Esophagus muscularis mucosa (tissue), 4 donors: Measurements from ENCODE around the gene NPBWR2. TPM values are rescaled to one million over a fixed set of nuclear protein-coding genes. Genes with fewer than 3 reads are reported as not detected.

Experiments used
- DNase-seq: peaks from one replicate; pipeline ENCODE4 v3.0.0-alpha.2; 2017; ENCODE audit errors: extremely low spot score
- H3K27ac ChIP-seq, 4 donors: fragments of 200-600 bp; sonication (generic); replicated peaks in 1 of 4; 1 replicate in 3 of 4; 2 replicates in 1 of 4; pipeline ENCODE4 v1.5.1; 2016 to 2019; ENCODE audit warnings: mild to moderate bottlenecking in 1 of 4
- H3K27me3 ChIP-seq, 4 donors: fragments of 200-600 bp; sonication (generic); one replicate each; pipeline versions ENCODE4 v1.5.1 to v1.6.0; 2016 to 2019
- H3K36me3 ChIP-seq, 4 donors: fragments of 200-600 bp; sonication (generic); one replicate each; pipeline ENCODE4 v1.5.1; 2016 to 2019
- H3K4me1 ChIP-seq, 4 donors: fragments of 200-600 bp; sonication (generic); one replicate each; pipeline ENCODE4 v1.5.1; 2016 to 2019
- H3K4me3 ChIP-seq, 4 donors: fragments of 200-600 bp; sonication (generic); 1 replicate in 2 of 4; 2 replicates in 2 of 4; pipeline ENCODE4 v1.5.1; 2016 to 2019; ENCODE audit warnings: mild to moderate bottlenecking in 4 of 4, moderate library complexity in 1 of 4
- H3K9me3 ChIP-seq, 4 donors: fragments of 200-600 bp; sonication (generic); 1 replicate in 3 of 4; 2 replicates in 1 of 4; pipeline ENCODE4 v1.5.1; 2016 to 2019
- EP300 ChIP-seq: sonication (generic); formaldehyde crosslinking; IDR thresholded peaks from one replicate; pipeline ENCODE4 v1.6.1; 2017; ENCODE audit warnings: antibody characterized with exemption
- POLR2A ChIP-seq: fragments of 450-650 bp; IDR thresholded peaks from one replicate; pipeline ENCODE4 v1.6.1; 2017; ENCODE audit warnings: antibody characterized with exemption, moderate library complexity, mild to moderate bottlenecking, low read depth
- POLR2AphosphoS5 ChIP-seq, 2 donors: sonication (generic); formaldehyde crosslinking; IDR thresholded peaks; one replicate each; pipeline ENCODE4 v1.6.1; 2017; ENCODE audit warnings: antibody characterized with exemption in 2 of 2
- WGBS: methylation state at CpG from one replicate; pipeline ENCODE4 v1.1.5; 2018; 5-methylcytosine and 5-hydroxymethylcytosine counted together
- intact Hi-C: fragments of 100-400 bp; cut with DNase I; formaldehyde crosslinking; loops from one replicate; pipeline ENCODE4 v1.15.1; 2023
- total RNA-seq, 4 donors: library from RNA; depleted of rRNA; stranded (reverse); fragments of >200 nt; gene quantifications; one replicate each; pipeline versions ENCODE4 v1.1.0 to v1.2.1, GENCODE V29; 2016
- TF ChIP-seq, protein P1 (sequence below), 3 experiments: fragments of 200-600 bp in 2 of 3; fragments of 450-650 bp in 1 of 3; sonication (generic) in 2 of 3; IDR thresholded peaks; one replicate each; pipeline ENCODE4 v1.5.1; 2017 to 2019; ENCODE audit warnings: antibody characterized with exemption in 3 of 3, mild to moderate bottlenecking in 2 of 3, moderate library complexity in 1 of 3

NPBWR2 gene
- total RNA-seq, 4 donors from 2014 or later = not detected

DNA sequence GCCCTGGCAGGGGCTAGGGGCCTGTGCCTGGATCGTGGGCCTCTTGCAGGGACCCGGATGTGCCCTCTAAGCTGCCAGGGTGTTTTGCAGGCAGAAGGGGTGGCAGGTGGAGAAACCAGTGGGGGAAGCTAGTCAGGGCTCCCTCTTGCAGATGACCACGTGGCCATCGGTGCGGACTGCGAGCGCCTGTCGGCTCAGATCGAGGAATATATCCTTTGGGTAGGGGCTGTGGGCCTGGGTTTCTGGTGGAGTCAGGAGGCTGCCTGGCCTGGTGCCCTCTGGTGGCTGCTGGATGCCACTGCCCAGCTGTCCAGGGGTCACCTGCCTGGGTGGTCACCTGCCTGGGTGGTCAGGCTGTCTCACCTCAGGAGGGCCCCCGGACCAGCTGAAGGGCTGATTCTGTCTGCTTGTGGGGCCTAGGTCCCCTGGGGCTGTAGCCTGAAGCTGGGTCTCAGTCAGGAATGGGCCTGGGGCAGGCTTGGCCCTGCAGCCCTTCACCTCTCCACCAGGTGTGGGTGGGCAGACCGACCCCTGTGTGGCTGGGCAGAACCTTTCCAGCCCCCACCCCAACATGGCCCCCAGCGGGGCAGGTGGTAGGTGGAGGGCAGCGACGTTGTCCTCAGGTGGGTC lies 37.6 kb downstream of the NPBWR2 start:
- DNase-seq = no peak
- TF ChIP-seq, protein P1, sequence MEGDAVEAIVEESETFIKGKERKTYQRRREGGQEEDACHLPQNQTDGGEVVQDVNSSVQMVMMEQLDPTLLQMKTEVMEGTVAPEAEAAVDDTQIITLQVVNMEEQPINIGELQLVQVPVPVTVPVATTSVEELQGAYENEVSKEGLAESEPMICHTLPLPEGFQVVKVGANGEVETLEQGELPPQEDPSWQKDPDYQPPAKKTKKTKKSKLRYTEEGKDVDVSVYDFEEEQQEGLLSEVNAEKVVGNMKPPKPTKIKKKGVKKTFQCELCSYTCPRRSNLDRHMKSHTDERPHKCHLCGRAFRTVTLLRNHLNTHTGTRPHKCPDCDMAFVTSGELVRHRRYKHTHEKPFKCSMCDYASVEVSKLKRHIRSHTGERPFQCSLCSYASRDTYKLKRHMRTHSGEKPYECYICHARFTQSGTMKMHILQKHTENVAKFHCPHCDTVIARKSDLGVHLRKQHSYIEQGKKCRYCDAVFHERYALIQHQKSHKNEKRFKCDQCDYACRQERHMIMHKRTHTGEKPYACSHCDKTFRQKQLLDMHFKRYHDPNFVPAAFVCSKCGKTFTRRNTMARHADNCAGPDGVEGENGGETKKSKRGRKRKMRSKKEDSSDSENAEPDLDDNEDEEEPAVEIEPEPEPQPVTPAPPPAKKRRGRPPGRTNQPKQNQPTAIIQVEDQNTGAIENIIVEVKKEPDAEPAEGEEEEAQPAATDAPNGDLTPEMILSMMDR (IDR thresholded peaks at IDR 0.05) = peak; percentile 37 to 64 (median 37)
- TF ChIP-seq POLR2A = no peak
- no peak for TF ChIP-seq EP300
- TF ChIP-seq POLR2AphosphoS5 (IDR thresholded peaks at IDR 0.05) = no peak
- peaks cover 3 to 17% (median 12%) of the 10 kb centered on the region in 4 donors for H3K4me1 ChIP-seq
- intact Hi-C loops = no loop called here
- no peaks in the 10 kb centered on the region for H3K27me3 ChIP-seq
- H3K27ac ChIP-seq = no peak overlapping the region
- H3K36me3 ChIP-seq = peaks cover 6 to 48% (median 37%) of the 10 kb centered on the region in 4 donors
- H3K4me3 ChIP-seq = no peak overlapping the region
- 81% methylated on average over 4 of the region's 14 CpGs for WGBS
- no peaks in the 10 kb centered on the region for H3K9me3 ChIP-seq

DNA sequence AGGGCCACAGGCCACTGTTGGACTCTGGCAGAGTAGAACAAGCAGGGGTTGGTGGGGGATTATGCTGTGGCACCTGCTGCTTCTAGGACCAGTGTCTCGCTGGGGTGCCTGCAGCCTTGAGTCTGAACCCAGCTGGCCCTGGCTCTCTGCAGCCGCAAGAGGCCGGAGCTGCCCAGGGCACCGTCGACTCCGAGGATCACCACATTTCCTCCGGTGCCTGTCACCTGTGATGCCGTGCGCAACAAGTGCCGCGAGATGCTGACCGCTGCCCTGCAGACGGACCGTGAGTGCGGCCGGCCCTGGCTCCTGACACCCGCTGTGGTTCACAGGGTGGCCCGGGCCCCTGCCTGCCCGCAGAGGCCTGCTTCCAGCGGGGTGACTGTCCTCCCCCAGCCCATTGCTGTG lies 38.2 kb downstream of the NPBWR2 start:
- no peaks in the 10 kb centered on the region for H3K9me3 ChIP-seq
- no CpG with 5 or more reads among the region's 20 CpGs for WGBS
- intact Hi-C loops = no loop called here
- DNase-seq = no peak
- no peak overlapping the region for H3K4me3 ChIP-seq
- H3K27me3 ChIP-seq = no peaks in the 10 kb centered on the region
- peaks cover 6 to 43% (median 34%) of the 10 kb centered on the region in 4 donors for H3K36me3 ChIP-seq
- H3K27ac ChIP-seq = no peak overlapping the region
- peaks cover 8 to 22% (median 17%) of the 10 kb centered on the region in 4 donors for H3K4me1 ChIP-seq
- TF ChIP-seq POLR2A = no peak
- TF ChIP-seq, protein P1 (IDR thresholded peaks at IDR 0.05) = no peak
- TF ChIP-seq EP300 = no peak

DNA sequence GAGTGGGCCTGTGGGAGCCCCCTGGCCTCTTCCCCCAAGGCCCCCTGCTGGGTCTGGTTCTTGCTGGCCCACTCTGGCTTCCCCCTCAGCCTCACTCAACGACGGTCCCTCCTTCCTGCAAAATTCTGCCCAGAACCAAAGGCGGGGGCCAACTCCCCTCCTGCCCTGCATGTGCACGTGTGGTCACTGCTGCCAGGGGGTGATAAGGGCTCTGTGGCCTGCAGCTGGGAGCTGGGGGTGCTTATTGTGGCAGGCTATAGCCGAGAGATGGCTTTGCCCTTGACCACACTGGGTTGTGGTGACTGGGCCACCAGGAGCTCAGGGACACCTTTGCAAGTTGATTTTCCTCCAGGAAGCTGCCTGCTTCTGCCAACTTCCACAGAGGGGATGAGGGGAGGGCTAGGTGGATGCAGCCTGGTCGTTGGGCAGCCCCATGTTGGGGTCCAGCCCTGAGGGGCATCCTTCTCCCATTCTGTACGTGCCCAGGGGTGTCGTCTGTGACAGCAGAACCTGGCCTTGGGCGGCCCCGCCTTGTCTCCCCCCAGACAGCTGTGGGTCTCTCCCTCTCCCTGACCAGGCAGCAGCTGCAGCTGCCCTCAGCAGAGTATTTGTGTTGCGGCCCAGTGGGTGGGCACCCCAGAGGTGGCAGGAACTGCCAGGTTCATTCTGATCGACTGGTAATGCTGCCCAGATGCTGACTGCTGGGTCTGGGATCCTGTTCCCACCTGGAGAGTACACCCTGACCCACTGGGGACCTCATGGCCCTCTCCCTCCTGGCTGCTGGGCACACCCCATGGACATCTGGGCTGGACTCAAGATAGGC lies 38.8 kb downstream of the NPBWR2 start:
- WGBS = 50% methylated on average over 2 of the region's 12 CpGs
- Histone ChIP-seq H3K36me3 (peaks cover 6 to 37% (median 28%) of the 10 kb centered on the region in 4 donors), H3K9me3 (no peaks in the 10 kb centered on the region), H3K4me1 (peaks cover 14 to 28% (median 23%) of the 10 kb centered on the region in 4 donors), H3K4me3 (no peak overlapping the region), H3K27me3 (no peaks in the 10 kb centered on the region), H3K27ac (no peak overlapping the region)
- DNase-seq = no peak
- TF ChIP-seq POLR2AphosphoS5 (IDR thresholded peaks at IDR 0.05) (no peak), EP300 (no peak), POLR2A (no peak)
- TF ChIP-seq, protein P1 (IDR thresholded peaks at IDR 0.05) = no peak
- intact Hi-C loops = no loop called here

DNA sequence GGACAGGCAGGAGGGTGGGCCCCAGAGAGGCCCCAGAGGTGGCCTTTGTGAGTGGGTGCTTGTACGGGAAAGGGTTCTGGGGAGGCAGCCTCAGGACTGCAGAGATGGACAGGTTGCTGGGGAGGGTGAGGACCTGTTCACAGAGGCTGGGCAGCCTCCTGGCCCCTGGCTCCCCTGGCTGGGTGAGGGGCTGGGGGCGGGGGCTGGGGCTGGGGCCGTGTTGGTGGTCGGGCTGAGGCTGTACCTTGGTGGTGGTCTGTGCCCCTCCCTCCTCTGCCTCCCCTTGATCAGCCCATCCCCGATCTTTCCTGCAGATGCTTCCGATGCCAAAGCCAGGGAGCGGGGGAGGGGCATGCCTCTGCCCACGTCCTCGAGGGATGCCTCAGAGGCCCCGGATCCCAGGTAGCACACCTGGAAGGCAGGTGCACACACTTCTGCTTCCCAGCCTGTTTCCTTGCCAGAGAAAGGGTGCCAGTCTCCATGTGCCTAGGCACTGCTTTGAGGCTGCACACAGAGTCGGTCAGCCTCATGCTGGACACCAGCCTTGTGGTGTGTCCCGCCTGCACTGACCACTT lies 39.5 kb downstream of the NPBWR2 start:
- H3K27ac ChIP-seq = no peak overlapping the region
- no peaks in the 10 kb centered on the region for H3K9me3 ChIP-seq
- no peak overlapping the region for H3K4me3 ChIP-seq
- DNase-seq = no peak
- TF ChIP-seq POLR2A (no peak), POLR2AphosphoS5 (IDR thresholded peaks at IDR 0.05) (no peak), EP300 (no peak)
- TF ChIP-seq, protein P1 (IDR thresholded peaks at IDR 0.05) = no peak
- peaks cover 4 to 30% (median 20%) of the 10 kb centered on the region in 4 donors for H3K36me3 ChIP-seq
- H3K27me3 ChIP-seq = no peaks in the 10 kb centered on the region
- H3K4me1 ChIP-seq = peaks cover 15 to 30% (median 26%) of the 10 kb centered on the region in 4 donors
- intact Hi-C loops = no loop called here
- WGBS = 81% methylated on average over 3 of the region's 12 CpGs
